Spleen (tissue), 7 donors: ENCODE results near the gene RHCE.

Source experiments
- POLR2AphosphoS5 ChIP-seq, 3 donors: sonication (generic); formaldehyde crosslinking; IDR thresholded peaks; one replicate each; pipeline ENCODE4 v1.5.1; 2017; ENCODE audit warnings: antibody characterized with exemption in 3 of 3
- TF ChIP-seq, protein P1 (sequence below), 11 experiments: fragments of 200-600 bp in 7 of 11; fragments of 450-650 bp in 4 of 11; sonication (generic) in 4 of 11; IDR thresholded peaks in 8 of 11; conservative IDR thresholded peaks in 3 of 11; 1 replicate in 7 of 11; 2 replicates in 4 of 11; pipeline versions ENCODE4 v1.4.0 to v1.8.0; 2016 to 2021; ENCODE audit warnings: antibody characterized with exemption in 11 of 11, inconsistent platforms in 4 of 11, mild to moderate bottlenecking in 1 of 11
- donor health status: DM: no; HTN: no; CAD: no; lungs with moderate emphysema.
- donor health status: DM: no; HTN: no; CAD: no.
- donor health status: DM: no; HTN: no; CAD: no.

- TF ChIP-seq, protein P1, sequence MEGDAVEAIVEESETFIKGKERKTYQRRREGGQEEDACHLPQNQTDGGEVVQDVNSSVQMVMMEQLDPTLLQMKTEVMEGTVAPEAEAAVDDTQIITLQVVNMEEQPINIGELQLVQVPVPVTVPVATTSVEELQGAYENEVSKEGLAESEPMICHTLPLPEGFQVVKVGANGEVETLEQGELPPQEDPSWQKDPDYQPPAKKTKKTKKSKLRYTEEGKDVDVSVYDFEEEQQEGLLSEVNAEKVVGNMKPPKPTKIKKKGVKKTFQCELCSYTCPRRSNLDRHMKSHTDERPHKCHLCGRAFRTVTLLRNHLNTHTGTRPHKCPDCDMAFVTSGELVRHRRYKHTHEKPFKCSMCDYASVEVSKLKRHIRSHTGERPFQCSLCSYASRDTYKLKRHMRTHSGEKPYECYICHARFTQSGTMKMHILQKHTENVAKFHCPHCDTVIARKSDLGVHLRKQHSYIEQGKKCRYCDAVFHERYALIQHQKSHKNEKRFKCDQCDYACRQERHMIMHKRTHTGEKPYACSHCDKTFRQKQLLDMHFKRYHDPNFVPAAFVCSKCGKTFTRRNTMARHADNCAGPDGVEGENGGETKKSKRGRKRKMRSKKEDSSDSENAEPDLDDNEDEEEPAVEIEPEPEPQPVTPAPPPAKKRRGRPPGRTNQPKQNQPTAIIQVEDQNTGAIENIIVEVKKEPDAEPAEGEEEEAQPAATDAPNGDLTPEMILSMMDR (IDR thresholded peaks at IDR 0.05 in 8 of 11, conservative IDR thresholded peaks at IDR 0.05 in 3 of 11): peak in 2 of 11 experiments; percentile 3 to 15
- peak; percentile 93 to 96 (median 96) for TF ChIP-seq POLR2AphosphoS5 (IDR thresholded peaks at IDR 0.05)
These were observed 9.7 kb upstream of the RHCE start, which contains the start of gene MACO1 for GRCh38 chr1:25430073-25430966.
